ENCODE results near the gene TMEM86B. TPM values are rescaled to one million over a fixed set of nuclear protein-coding genes. Genes with fewer than 3 reads are reported as not detected.

TMEM86B gene
- total and polyA plus RNA-seq, 2 donors (not counting 3 experiments of a cell fraction or from before 2014, with no cell fraction given): 4.5 to 5.4 TPM

DNA sequence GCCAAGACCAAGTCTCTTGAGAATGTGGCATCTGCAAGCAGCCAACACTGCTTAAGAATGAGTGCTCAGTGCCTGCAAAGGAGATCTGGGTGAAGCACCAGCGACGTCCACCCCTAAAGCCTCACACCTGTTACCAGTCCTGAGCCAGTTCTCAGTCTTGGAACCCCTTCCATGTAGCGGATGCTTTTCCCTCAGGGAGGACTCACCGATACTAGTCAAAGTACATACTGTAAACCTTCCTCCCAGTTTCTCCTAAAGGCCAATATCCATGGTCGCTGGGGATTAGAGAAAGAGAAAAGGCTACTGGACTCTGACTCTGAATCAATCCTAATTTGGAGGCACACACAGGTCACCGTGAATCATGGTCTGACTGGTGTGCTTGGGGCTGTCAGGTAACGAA lies 15.0 kb downstream of the TMEM86B start:
- no peak for FAIRE-seq
- no peaks in the 10 kb centered on the region for H3K9me1 ChIP-seq (replicated peaks; ENCODE audit: control insufficient read depth, extremely low read depth, insufficient read depth, low read length)
- H3K9me3 ChIP-seq (replicated peaks; ENCODE audit: control insufficient read depth, insufficient read depth, low read length): no peaks in the 10 kb centered on the region
- CTCF ChIA-PET: no interaction called here
- no peak overlapping the region for H3K27ac ChIP-seq (ENCODE audit: insufficient read depth, low read depth, low read length)
- H2AFZ ChIP-seq (ENCODE audit: low read depth, low read length): no peak overlapping the region
- DNase-seq (ENCODE audit: low read depth, low spot score): no peak
- no peak overlapping the region for H3K4me3 ChIP-seq (replicated peaks in 1 of 3; ENCODE audit: insufficient read depth in 1 of 3, low read depth in 1 of 3, low read length in 3 of 3)
- no peaks in the 10 kb centered on the region for H3K36me3 ChIP-seq (ENCODE audit: control insufficient read depth in 2 of 2, extremely low read depth in 1 of 2, insufficient read depth in 2 of 2, low read length in 2 of 2)
- intact Hi-C loops (cut with micrococcal nuclease) (no loop called here), dilution Hi-C loops (cut with MboI; ENCODE audit: extremely low pct_ligation_motif_present, low sequenced_read_pairs) (no loop called here)
- H3K9ac ChIP-seq (replicated peaks; ENCODE audit: extremely low read depth, insufficient read depth, low read length): no peak overlapping the region
- BruUV-seq (replicated peaks): no TSS peak
- H3K4me1 ChIP-seq (ENCODE audit: control insufficient read depth, extremely low read depth, insufficient read depth, low read length): peaks cover 23% of the 10 kb centered on the region
- H3K4me2 ChIP-seq (ENCODE audit: insufficient read depth, low read length): no peak overlapping the region
- H3K27me3 ChIP-seq (ENCODE audit: control insufficient read depth in 2 of 2, insufficient read depth in 2 of 2, low read length in 2 of 2): no peaks in the 10 kb centered on the region
- no peak for TF ChIP-seq MYC (IDR thresholded peaks at IDR 0.05; ENCODE audit: low read depth, low read length)
- TF ChIP-seq, protein P1, sequence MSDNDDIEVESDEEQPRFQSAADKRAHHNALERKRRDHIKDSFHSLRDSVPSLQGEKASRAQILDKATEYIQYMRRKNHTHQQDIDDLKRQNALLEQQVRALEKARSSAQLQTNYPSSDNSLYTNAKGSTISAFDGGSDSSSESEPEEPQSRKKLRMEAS (IDR thresholded peaks at IDR 0.05; ENCODE audit: insufficient read depth, insufficient read length): no peak
- no peak for TF ChIP-seq POLR2AphosphoS5 (IDR thresholded peaks at IDR 0.05; ENCODE audit: insufficient read depth, low read depth, low read length)
- TF ChIP-seq JUN (IDR thresholded peaks at IDR 0.05; ENCODE audit: borderline replicate concordance, insufficient read depth, insufficient read length, low read depth): no peak
- TF ChIP-seq, protein P2, sequence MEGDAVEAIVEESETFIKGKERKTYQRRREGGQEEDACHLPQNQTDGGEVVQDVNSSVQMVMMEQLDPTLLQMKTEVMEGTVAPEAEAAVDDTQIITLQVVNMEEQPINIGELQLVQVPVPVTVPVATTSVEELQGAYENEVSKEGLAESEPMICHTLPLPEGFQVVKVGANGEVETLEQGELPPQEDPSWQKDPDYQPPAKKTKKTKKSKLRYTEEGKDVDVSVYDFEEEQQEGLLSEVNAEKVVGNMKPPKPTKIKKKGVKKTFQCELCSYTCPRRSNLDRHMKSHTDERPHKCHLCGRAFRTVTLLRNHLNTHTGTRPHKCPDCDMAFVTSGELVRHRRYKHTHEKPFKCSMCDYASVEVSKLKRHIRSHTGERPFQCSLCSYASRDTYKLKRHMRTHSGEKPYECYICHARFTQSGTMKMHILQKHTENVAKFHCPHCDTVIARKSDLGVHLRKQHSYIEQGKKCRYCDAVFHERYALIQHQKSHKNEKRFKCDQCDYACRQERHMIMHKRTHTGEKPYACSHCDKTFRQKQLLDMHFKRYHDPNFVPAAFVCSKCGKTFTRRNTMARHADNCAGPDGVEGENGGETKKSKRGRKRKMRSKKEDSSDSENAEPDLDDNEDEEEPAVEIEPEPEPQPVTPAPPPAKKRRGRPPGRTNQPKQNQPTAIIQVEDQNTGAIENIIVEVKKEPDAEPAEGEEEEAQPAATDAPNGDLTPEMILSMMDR (IDR thresholded peaks at IDR 0.05; ENCODE audit: extremely low read depth in 1 of 2, insufficient read depth in 1 of 2, low read depth in 1 of 2, low read length in 2 of 2): no peak
- no peak for TF ChIP-seq EZH2 (IDR thresholded peaks at IDR 0.05; ENCODE audit: borderline replicate concordance, low read depth, low read length, severe bottlenecking)
- TF ChIP-seq POLR2A (IDR thresholded peaks at IDR 0.05; ENCODE audit: low read depth, low read length): no peak
- TF ChIP-seq GATA2 (IDR thresholded peaks at IDR 0.05; ENCODE audit: insufficient read depth, insufficient read length, low read depth, low read length): no peak
- no peak for TF ChIP-seq FOS (IDR thresholded peaks at IDR 0.05; ENCODE audit: borderline replicate concordance, insufficient read depth, low read length)
- H4K20me1 ChIP-seq (replicated peaks; ENCODE audit: control insufficient read depth, extremely low read depth, insufficient read depth, low read length): no peaks in the 10 kb centered on the region
- POLR2A ChIA-PET: no interaction called here
- H3K79me2 ChIP-seq (ENCODE audit: control insufficient read depth, insufficient read depth, low read length): no peaks in the 10 kb centered on the region
